ENCODE data around the gene ATG10. TPM values are rescaled to one million over a fixed set of nuclear protein-coding genes. Genes with fewer than 3 reads are reported as not detected.

The ATG10 gene
- total RNA-seq, 1 experiment from 2014 or later: 11.8 TPM

DNA sequence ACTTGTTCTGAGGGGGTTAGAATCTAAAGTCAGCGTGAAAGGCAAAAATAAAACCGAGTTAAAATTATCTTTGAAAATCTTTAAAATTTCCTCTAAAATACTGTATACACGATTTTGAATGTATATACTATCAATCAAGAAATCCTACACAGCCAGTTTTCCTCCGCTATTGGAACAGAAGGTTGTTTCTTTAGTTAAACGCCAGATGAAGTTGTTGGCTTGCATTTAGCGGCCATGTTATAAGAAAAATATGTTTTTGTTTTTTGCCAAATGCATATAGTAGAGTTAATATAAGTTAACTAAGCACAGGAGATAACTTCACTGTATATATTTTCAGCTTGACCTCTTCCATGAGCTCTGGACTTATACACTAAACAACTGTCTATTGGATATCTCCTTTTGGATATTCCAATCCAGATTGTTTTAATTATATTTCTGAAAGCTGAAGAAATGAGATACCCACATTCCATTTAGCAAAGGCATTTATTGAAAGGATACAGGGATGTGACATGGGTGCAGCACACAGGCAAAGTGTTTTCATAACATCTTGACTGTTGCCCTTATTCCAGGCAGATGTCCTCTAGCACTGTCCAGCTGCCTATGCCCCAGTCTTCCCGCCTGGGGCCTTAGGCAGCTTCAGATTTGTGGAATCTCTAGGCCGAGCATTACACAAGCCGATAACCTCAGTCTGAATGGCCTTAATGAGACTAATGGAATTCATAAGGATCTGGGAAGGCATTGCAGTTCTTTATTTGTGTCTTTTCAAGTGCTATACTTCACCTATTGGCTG is 10.0 kb upstream of the ATG10 start:
- H3K9me3 ChIP-seq (ENCODE audit: low read length): no peaks in the 10 kb centered on the region
- intact Hi-C loops (cut with micrococcal nuclease): no loop called here
- TF ChIP-seq EZH2 (IDR thresholded peaks at IDR 0.05; ENCODE audit: low read length, unreplicated experiment): no peak
- TF ChIP-seq, protein P1, sequence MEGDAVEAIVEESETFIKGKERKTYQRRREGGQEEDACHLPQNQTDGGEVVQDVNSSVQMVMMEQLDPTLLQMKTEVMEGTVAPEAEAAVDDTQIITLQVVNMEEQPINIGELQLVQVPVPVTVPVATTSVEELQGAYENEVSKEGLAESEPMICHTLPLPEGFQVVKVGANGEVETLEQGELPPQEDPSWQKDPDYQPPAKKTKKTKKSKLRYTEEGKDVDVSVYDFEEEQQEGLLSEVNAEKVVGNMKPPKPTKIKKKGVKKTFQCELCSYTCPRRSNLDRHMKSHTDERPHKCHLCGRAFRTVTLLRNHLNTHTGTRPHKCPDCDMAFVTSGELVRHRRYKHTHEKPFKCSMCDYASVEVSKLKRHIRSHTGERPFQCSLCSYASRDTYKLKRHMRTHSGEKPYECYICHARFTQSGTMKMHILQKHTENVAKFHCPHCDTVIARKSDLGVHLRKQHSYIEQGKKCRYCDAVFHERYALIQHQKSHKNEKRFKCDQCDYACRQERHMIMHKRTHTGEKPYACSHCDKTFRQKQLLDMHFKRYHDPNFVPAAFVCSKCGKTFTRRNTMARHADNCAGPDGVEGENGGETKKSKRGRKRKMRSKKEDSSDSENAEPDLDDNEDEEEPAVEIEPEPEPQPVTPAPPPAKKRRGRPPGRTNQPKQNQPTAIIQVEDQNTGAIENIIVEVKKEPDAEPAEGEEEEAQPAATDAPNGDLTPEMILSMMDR (conservative IDR thresholded peaks at IDR 0.05; ENCODE audit: low read depth, low read length): no peak
- no peak for TF ChIP-seq EZH2phosphoT487 (IDR thresholded peaks at IDR 0.05; ENCODE audit: borderline replicate concordance, low read length)
- no peak overlapping the region for H3K4me3 ChIP-seq (ENCODE audit: low read length)
- no peak overlapping the region for H3K27ac ChIP-seq (ENCODE audit: low read length)
- H3K36me3 ChIP-seq (ENCODE audit: low read depth, low read length): no peaks in the 10 kb centered on the region
- DNase-seq: no peak
- H2AFZ ChIP-seq (ENCODE audit: low read length): no peak overlapping the region
- H3K27me3 ChIP-seq (ENCODE audit: low read length): no peaks in the 10 kb centered on the region
- no peak overlapping the region for H3K9ac ChIP-seq (ENCODE audit: low read length)
- no peaks in the 10 kb centered on the region for H4K20me1 ChIP-seq (ENCODE audit: low read length)
- no TSS peak for BruUV-seq (replicated peaks)
- ATAC-seq: no peak
- H3F3A ChIP-seq (ENCODE audit: low read length, unreplicated experiment): no peaks in the 10 kb centered on the region
- CTCF ChIA-PET: no interaction called here
- no peaks in the 10 kb centered on the region for H3K9me2 ChIP-seq (replicated peaks; ENCODE audit: low read length)
- POLR2A ChIA-PET (ENCODE audit: unreplicated experiment): no interaction called here
- H3K4me1 ChIP-seq (ENCODE audit: insufficient read depth, low read length): no peaks in the 10 kb centered on the region
- H3K4me2 ChIP-seq (ENCODE audit: low read length): no peak overlapping the region
- H3K79me2 ChIP-seq (ENCODE audit: low read length): no peaks in the 10 kb centered on the region

GRCh38 chr5:81963544-81963943 is 8.3 kb upstream of the ATG10 start:
- no peaks in the 10 kb centered on the region for H3K9me3 ChIP-seq (ENCODE audit: low read length)
- no peaks in the 10 kb centered on the region for H3K36me3 ChIP-seq (ENCODE audit: low read depth, low read length)
- no peaks in the 10 kb centered on the region for H3K4me1 ChIP-seq (ENCODE audit: insufficient read depth, low read length)
- H3K9ac ChIP-seq (ENCODE audit: low read length): no peak overlapping the region
- H3K4me2 ChIP-seq (ENCODE audit: low read length): no peak overlapping the region
- H3K9me2 ChIP-seq (replicated peaks; ENCODE audit: low read length): no peaks in the 10 kb centered on the region
- no peak for DNase-seq
- no peak overlapping the region for H3K27ac ChIP-seq (ENCODE audit: low read length)
- intact Hi-C loops (cut with micrococcal nuclease): no loop called here
- no peak for ATAC-seq
- H3K4me3 ChIP-seq (ENCODE audit: low read length): no peak overlapping the region
- TF ChIP-seq EZH2 (IDR thresholded peaks at IDR 0.05; ENCODE audit: low read length, unreplicated experiment): no peak
- no peak for TF ChIP-seq EZH2phosphoT487 (IDR thresholded peaks at IDR 0.05; ENCODE audit: borderline replicate concordance, low read length)
- TF ChIP-seq, protein P1 (conservative IDR thresholded peaks at IDR 0.05; ENCODE audit: low read depth, low read length): no peak
- H3K79me2 ChIP-seq (ENCODE audit: low read length): no peaks in the 10 kb centered on the region
- BruUV-seq (replicated peaks): no TSS peak
- no peak overlapping the region for H2AFZ ChIP-seq (ENCODE audit: low read length)
- CTCF ChIA-PET: no interaction called here
- no peaks in the 10 kb centered on the region for H4K20me1 ChIP-seq (ENCODE audit: low read length)
- H3F3A ChIP-seq (ENCODE audit: low read length, unreplicated experiment): no peaks in the 10 kb centered on the region
- POLR2A ChIA-PET (ENCODE audit: unreplicated experiment): no interaction called here
- H3K27me3 ChIP-seq (ENCODE audit: low read length): no peaks in the 10 kb centered on the region

DNA sequence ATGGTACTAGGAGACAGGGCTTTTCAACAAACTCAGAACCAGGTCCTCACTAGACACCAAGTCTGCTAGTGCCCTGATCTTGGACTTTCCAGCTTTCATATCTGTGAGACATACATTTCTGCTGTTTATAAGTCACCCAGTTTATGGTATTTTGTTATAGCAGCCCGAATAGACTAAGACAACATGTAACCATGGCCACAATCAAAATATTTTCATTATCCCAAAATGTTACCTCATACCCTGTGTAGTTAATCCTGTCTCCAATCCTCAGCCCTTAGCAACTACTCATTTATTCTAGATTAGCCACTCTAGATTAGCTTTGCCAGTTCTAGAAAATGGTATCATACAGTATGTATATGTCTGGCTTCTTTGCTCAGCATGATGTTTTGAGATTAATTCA is 6.3 kb upstream of the ATG10 start:
- Histone ChIP-seq H3K27me3 (ENCODE audit: low read length) (no peaks in the 10 kb centered on the region), H3F3A (ENCODE audit: low read length, unreplicated experiment) (no peaks in the 10 kb centered on the region), H3K4me1 (ENCODE audit: insufficient read depth, low read length) (no peaks in the 10 kb centered on the region), H3K9me2 (replicated peaks; ENCODE audit: low read length) (no peaks in the 10 kb centered on the region), H3K9me3 (ENCODE audit: low read length) (no peaks in the 10 kb centered on the region), H3K79me2 (ENCODE audit: low read length) (no peaks in the 10 kb centered on the region), H4K20me1 (ENCODE audit: low read length) (no peaks in the 10 kb centered on the region), H3K4me3 (ENCODE audit: low read length) (no peak overlapping the region), H2AFZ (ENCODE audit: low read length) (no peak overlapping the region), H3K9ac (ENCODE audit: low read length) (no peak overlapping the region), H3K27ac (ENCODE audit: low read length) (no peak overlapping the region), H3K4me2 (ENCODE audit: low read length) (no peak overlapping the region), H3K36me3 (ENCODE audit: low read depth, low read length) (no peaks in the 10 kb centered on the region)
- no peak for ATAC-seq
- ChIA-PET POLR2A (ENCODE audit: unreplicated experiment) (interaction anchor here (0.6 kb wide), 1 partner anchor 156 kb away, joined by 4 read pairs; no protein-coding TSS in a partner anchor), CTCF (no interaction called here)
- BruUV-seq (replicated peaks): no TSS peak
- TF ChIP-seq, protein P1 (conservative IDR thresholded peaks at IDR 0.05; ENCODE audit: low read depth, low read length): no peak
- TF ChIP-seq EZH2 (IDR thresholded peaks at IDR 0.05; ENCODE audit: low read length, unreplicated experiment) (no peak), EZH2phosphoT487 (IDR thresholded peaks at IDR 0.05; ENCODE audit: borderline replicate concordance, low read length) (no peak)
- DNase-seq: peak; percentile 3
- intact Hi-C loops (cut with micrococcal nuclease): no loop called here
